B cell (primary cell): ENCODE results near the gene TFB1M. TPM values are rescaled to one million over a fixed set of nuclear protein-coding genes. Genes with fewer than 3 reads are reported as not detected.

ENCODE experiments used
- ATAC-seq: fragments of 200-7000 bp; cut with Tn5 transposase; one replicate; pipeline ENCODE4 v1.10.0; 2021; ENCODE audit warnings: low read depth, mild to moderate bottlenecking, moderate number of reproducible peaks, moderate library complexity
- CTCF ChIA-PET: fragments of 350-600 bp; sonication (Branson Sonifier 250); formaldehyde crosslinking; loops from one replicate; lab custom pipeline; 2021; ENCODE audit warnings: antibody characterized with exemption, inconsistent platforms; lab: Charles Lee
- POLR2A ChIA-PET: fragments of 350-600 bp; sonication (Branson Sonifier 250); formaldehyde crosslinking; loops from one replicate; lab custom pipeline; 2021; ENCODE audit warnings: antibody characterized with exemption; lab: Charles Lee
- DNase-seq: peaks from one replicate; pipeline ENCODE4 v3.0.0; 2013
- H2AFZ ChIP-seq: 2 replicates; pipeline ENCODE4 v1.6.1; 2012; ENCODE audit warnings: mild to moderate bottlenecking, low read depth, low read length; ENCODE audit not compliant: insufficient read depth, poor library complexity, severe bottlenecking
- H3K27ac ChIP-seq, 2 donors: 1 replicate in 1 of 2; 2 replicates in 1 of 2; pipeline ENCODE4 v1.5.1; 2012 to 2013; ENCODE audit warnings: low read length in 2 of 2, mild to moderate bottlenecking in 2 of 2, moderate library complexity in 1 of 2
- H3K27me3 ChIP-seq, 4 experiments: fragments of 200-600 bp in 1 of 4; sonication (generic) in 1 of 4; replicated peaks in 1 of 4; 1 replicate in 2 of 4; 2 replicates in 2 of 4; pipeline versions ENCODE4 v1.6.1 to v1.7.0; 2013 to 2016; ENCODE audit warnings: low read length in 3 of 4, mild to moderate bottlenecking in 2 of 4, mixed read lengths in 1 of 4, moderate library complexity in 1 of 4; ENCODE audit not compliant: insufficient read depth in 4 of 4, control insufficient read depth in 3 of 4; ENCODE audit errors: control extremely low read depth in 1 of 4
- H3K36me3 ChIP-seq, 2 experiments: replicated peaks in 1 of 2; 1 replicate in 1 of 2; 2 replicates in 1 of 2; pipeline versions ENCODE4 v1.6.1 to v1.7.1; 2013; ENCODE audit warnings: low read length in 1 of 2; ENCODE audit not compliant: insufficient read depth in 2 of 2, control insufficient read depth in 1 of 2; ENCODE audit errors: control extremely low read depth in 1 of 2, extremely low read depth in 1 of 2
- H3K4me1 ChIP-seq, 2 donors: fragments of 200-600 bp in 1 of 2; sonication (generic) in 1 of 2; 1 replicate in 1 of 2; 2 replicates in 1 of 2; pipeline versions ENCODE4 v1.5.1 to v1.6.1; 2013 to 2017; ENCODE audit warnings: low read length in 2 of 2; ENCODE audit not compliant: control insufficient read depth in 2 of 2, insufficient read depth in 2 of 2
- H3K4me2 ChIP-seq: replicated peaks from 2 replicates; pipeline ENCODE3; 2012; ENCODE audit warnings: mild to moderate bottlenecking, low read depth, low read length; ENCODE audit not compliant: poor library complexity, severe bottlenecking
- H3K4me3 ChIP-seq, 5 experiments: fragments of 200-600 bp in 1 of 5; sonication (generic) in 1 of 5; 1 replicate in 3 of 5; 2 replicates in 2 of 5; pipeline versions ENCODE4 v1.5.1 to v1.7.0; 2011 to 2016; ENCODE audit warnings: low read length in 4 of 5, mild to moderate bottlenecking in 4 of 5, low read depth in 2 of 5, control low read depth in 1 of 5, moderate library complexity in 1 of 5; ENCODE audit not compliant: insufficient read depth in 1 of 5; ENCODE audit errors: control extremely low read depth in 1 of 5, extremely low read depth in 1 of 5
- H3K79me2 ChIP-seq: fragments of 200-600 bp; sonication (generic); one replicate; pipeline ENCODE4 v1.6.0; 2016; ENCODE audit warnings: low read length; ENCODE audit not compliant: control insufficient read depth, insufficient read depth
- H3K9ac ChIP-seq: fragments of 200-600 bp; sonication (generic); 2 replicates; pipeline ENCODE4 v1.6.1; 2017; ENCODE audit warnings: mild to moderate bottlenecking, low read length, moderate library complexity
- H3K9me3 ChIP-seq, 3 donors: one replicate each; pipeline versions ENCODE4 v1.6.1 to v1.7.1; 2013; ENCODE audit warnings: low read length in 2 of 3; ENCODE audit not compliant: control insufficient read depth in 2 of 3, insufficient read depth in 1 of 3; ENCODE audit errors: control extremely low read depth in 1 of 3
- H4K20me1 ChIP-seq: 2 replicates; pipeline ENCODE4 v1.6.0; 2012; ENCODE audit warnings: mild to moderate bottlenecking, low read length; ENCODE audit not compliant: insufficient read depth, control insufficient read depth, poor library complexity, severe bottlenecking
- H3K27ac Mint-ChIP-seq: one replicate; pipeline ENCODE4 v1.8.0; 2021; ENCODE audit warnings: mixed read lengths
- H3K27me3 Mint-ChIP-seq: one replicate; pipeline ENCODE4 v1.8.0; 2021; ENCODE audit warnings: mixed read lengths
- H3K4me1 Mint-ChIP-seq: one replicate; pipeline ENCODE4 v1.8.0; 2021; ENCODE audit warnings: mixed read lengths
- H3K4me3 Mint-ChIP-seq: one replicate; pipeline ENCODE4 v1.8.0; 2021; ENCODE audit warnings: mixed read lengths
- H3K9me3 Mint-ChIP-seq: one replicate; pipeline ENCODE4 v1.8.0; 2022; ENCODE audit warnings: mixed read lengths; ENCODE audit not compliant: insufficient read depth
- CTCF ChIP-seq: fragments of 200-600 bp; IDR thresholded peaks from one replicate; pipeline ENCODE4 v1.8.0; 2022; ENCODE audit warnings: antibody characterized with exemption, mild to moderate bottlenecking
- EZH2 ChIP-seq: IDR thresholded peaks from 2 replicates; pipeline ENCODE4 v1.6.1; 2012; ENCODE audit warnings: borderline replicate concordance, low read depth, mild to moderate bottlenecking, moderate library complexity, low read length; ENCODE audit not compliant: insufficient read depth, poor library complexity, severe bottlenecking
- WGBS: methylation state at CpG from one replicate; pipeline ENCODE4 v1.1.5; 2013; ENCODE audit warnings: missing lambda C conversion rate; ENCODE audit not compliant: insufficient coverage; 5-methylcytosine and 5-hydroxymethylcytosine counted together
- intact Hi-C: fragments of 100-400 bp; cut with micrococcal nuclease; formaldehyde crosslinking; loops from one replicate; pipeline ENCODE4 v1.10.0; 2022
- polyA plus RNA-seq: library from polyadenylated mRNA; depleted of rRNA; stranded (reverse); fragments of >200 nt; gene quantifications from 2 replicates; pipeline ENCODE4 v1.2.3, GENCODE V29; 2012
- total RNA-seq, 2 donors: library from RNA; stranded (reverse); fragments of 120-200 nt in 1 of 2; gene quantifications; 1 replicate in 1 of 2; 2 replicates in 1 of 2; pipeline versions ENCODE4 v1.2.3 to v1.2.4, GENCODE V29; 2013 to 2022

The TFB1M gene
- total and polyA plus RNA-seq, 2 donors (not counting 1 experiment from before 2014, with no cell fraction given), result 18.6 to 49.9 TPM

DNA sequence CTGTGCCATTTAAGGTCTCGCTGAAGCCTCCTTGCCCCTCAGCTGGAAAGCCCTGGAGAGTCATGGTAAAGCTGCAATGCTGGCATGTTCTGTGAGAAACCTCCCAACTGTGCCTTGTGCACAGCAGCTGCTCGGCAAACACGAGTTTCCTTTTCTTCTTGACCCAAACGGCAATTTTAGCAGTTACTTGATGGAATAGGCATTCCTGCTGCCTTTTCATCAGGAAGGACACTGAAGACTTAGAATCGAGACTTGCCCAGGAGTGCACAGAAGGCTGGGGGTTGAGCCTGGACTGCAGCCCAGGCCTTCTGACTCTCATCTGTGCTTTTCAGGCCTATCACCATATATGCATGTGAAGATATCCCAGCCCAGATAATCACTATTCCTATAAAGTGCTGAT, 79.2 kb downstream of the TFB1M start:
- no peak for DNase-seq

GRCh38 chr6:155234687-155235086, 79.6 kb downstream of the TFB1M start:
- H3K4me2 ChIP-seq, result no peak overlapping the region
- no peak overlapping the region for H3K4me3 ChIP-seq
- Mint-ChIP-seq H3K27me3 (no peaks in the 10 kb centered on the region), H3K27ac (no peak overlapping the region), H3K9me3 (peaks cover 2% of the 10 kb centered on the region), H3K4me3 (no peak overlapping the region), H3K4me1 (no peaks in the 10 kb centered on the region)
- no peaks in the 10 kb centered on the region for H4K20me1 ChIP-seq
- no peak overlapping the region for H3K27ac ChIP-seq
- intact Hi-C loops, result no loop called here
- 100% methylated on average over 4 of the region's 4 CpGs for WGBS
- no peak overlapping the region for H2AFZ ChIP-seq
- H3K9ac ChIP-seq, result no peak overlapping the region
- H3K79me2 ChIP-seq, result no peaks in the 10 kb centered on the region
- H3K36me3 ChIP-seq, result no peaks in the 10 kb centered on the region
- no peaks in the 10 kb centered on the region for H3K27me3 ChIP-seq
- DNase-seq, result no peak
- peaks cover 0 to 12% (median 0%) of the 10 kb centered on the region in 3 donors for H3K9me3 ChIP-seq
- no peak for ATAC-seq
- H3K4me1 ChIP-seq, result no peaks in the 10 kb centered on the region
- TF ChIP-seq CTCF (no peak), EZH2 (no peak)
- POLR2A ChIA-PET, result no interaction called here
- CTCF ChIA-PET, result interaction anchor here (0.9 to 1.5 kb wide), 2 partner anchors 22 to 57 kb away, joined by 3 to 4 read pairs; no protein-coding TSS in a partner anchor

More for the DNA sequence above, 79.2 kb downstream of the TFB1M start:
- H3K4me1 Mint-ChIP-seq, result no peaks in the 10 kb centered on the region
- no peak overlapping the region for H3K4me3 Mint-ChIP-seq
- H3K27me3 ChIP-seq, result no peaks in the 10 kb centered on the region
- ChIA-PET CTCF (interaction anchor here (0.6 to 1.5 kb wide), 3 partner anchors 22 to 70 kb away, joined by 3 to 4 read pairs (median 3); no protein-coding TSS in a partner anchor), POLR2A (no interaction called here)
- ATAC-seq, result no peak
- intact Hi-C loops, result no loop called here
- H3K4me2 ChIP-seq, result no peak overlapping the region
- H3K9me3 ChIP-seq, result peaks cover 0 to 9% (median 0%) of the 10 kb centered on the region in 3 donors
- TF ChIP-seq EZH2 (no peak), CTCF (no peak)
- H2AFZ ChIP-seq, result no peak overlapping the region
- H3K27ac Mint-ChIP-seq, result no peak overlapping the region
- 75% methylated on average over 5 of the region's 5 CpGs for WGBS
- no peaks in the 10 kb centered on the region for H3K4me1 ChIP-seq
- H3K79me2 ChIP-seq, result no peaks in the 10 kb centered on the region
- H3K36me3 ChIP-seq, result no peaks in the 10 kb centered on the region
- H3K4me3 ChIP-seq, result no peak overlapping the region
- H3K27me3 Mint-ChIP-seq, result no peaks in the 10 kb centered on the region
- peaks cover 2% of the 10 kb centered on the region for H3K9me3 Mint-ChIP-seq
- H4K20me1 ChIP-seq, result no peaks in the 10 kb centered on the region
- no peak overlapping the region for H3K27ac ChIP-seq
- H3K9ac ChIP-seq, result no peak overlapping the region
